Thyroid gland (tissue), 4 donors: ENCODE results near the gene NAGA. TPM values are rescaled to one million over a fixed set of nuclear protein-coding genes. Genes with fewer than 3 reads are reported as not detected.
"Not testable (repeated sequence)": the region's sequence is repeated elsewhere in the genome, so short reads cannot be mapped to it uniquely, and the experiment has no call there.

Experiments
- DNase-seq, 2 donors: peaks; one replicate each; pipeline ENCODE4 v3.0.0-alpha.2; 2019
- H3K27ac ChIP-seq, 3 donors: fragments of 200-600 bp; sonication (generic); 1 replicate in 2 of 3; 2 replicates in 1 of 3; pipeline ENCODE4 v1.5.1; 2016 to 2019; ENCODE audit warnings: mild to moderate bottlenecking in 1 of 3, moderate library complexity in 1 of 3
- H3K27me3 ChIP-seq: fragments of 200-600 bp; sonication (generic); one replicate; pipeline ENCODE4 v1.5.1; 2019
- H3K36me3 ChIP-seq, 2 donors: fragments of 200-600 bp; sonication (generic); one replicate each; pipeline ENCODE4 v1.5.1; 2016 to 2019
- H3K4me1 ChIP-seq, 2 donors: fragments of 200-600 bp; sonication (generic); one replicate each; pipeline ENCODE4 v1.5.1; 2017 to 2019
- H3K4me3 ChIP-seq, 3 donors: fragments of 200-600 bp; sonication (generic); replicated peaks in 1 of 3; 1 replicate in 2 of 3; 2 replicates in 1 of 3; pipeline ENCODE4 v1.5.1; 2016; ENCODE audit warnings: mild to moderate bottlenecking in 1 of 3
- H3K9me3 ChIP-seq: fragments of 200-600 bp; sonication (generic); one replicate; pipeline ENCODE4 v1.5.1; 2017
- CTCF ChIP-seq, 6 experiments: fragments of 200-600 bp in 3 of 6; fragments of 450-650 bp in 3 of 6; sonication (generic) in 3 of 6; IDR thresholded peaks; one replicate each; pipeline ENCODE4 v1.5.1; 2016 to 2019; ENCODE audit warnings: antibody characterized with exemption in 6 of 6, mild to moderate bottlenecking in 2 of 6, inconsistent platforms in 1 of 6, moderate library complexity in 1 of 6
- POLR2A ChIP-seq, 2 donors: fragments of 450-650 bp; IDR thresholded peaks; one replicate each; pipeline ENCODE4 v1.6.1; 2017; ENCODE audit warnings: antibody characterized with exemption in 2 of 2, mild to moderate bottlenecking in 2 of 2, moderate library complexity in 1 of 2
- WGBS, 2 donors: methylation state at CpG; one replicate each; pipeline ENCODE4 v1.1.5; 2017; 5-methylcytosine and 5-hydroxymethylcytosine counted together
- intact Hi-C: fragments of 100-400 bp; cut with DNase I; formaldehyde crosslinking; loops from one replicate; pipeline ENCODE4 v1.15.1; 2023
- total RNA-seq, 4 donors: library from RNA; depleted of rRNA; stranded (reverse); fragments of >200 nt; gene quantifications; one replicate each; pipeline ENCODE4 v1.2.3, GENCODE V29; 2016

NAGA gene
- total RNA-seq, result 10 to 100 TPM; 36.8 to 40.9 (median 38.0) TPM

- Histone ChIP-seq H3K9me3 (no peaks in the 10 kb centered on the region), H3K36me3 (peaks cover 0 to 8% of the 10 kb centered on the region in 2 donors), H3K27me3 (no peaks in the 10 kb centered on the region), H3K4me3 (peak within 1 kb of the TSS; percentile 11 to 42 (median 35)), H3K4me1 (peaks cover 25 to 31% of the 10 kb centered on the region in 2 donors), H3K27ac (peak within 1 kb of the TSS; percentile 56 to 84 (median 69))
- intact Hi-C loops, result loop anchor here (10.0 kb wide), 1 partner anchor 116 kb away; the partner anchor contains the start of gene SMIM45
- peak; percentile 97 to 98 for DNase-seq
- 2 to 3% methylated on average over 22 to 23 of the region's 56 CpGs for WGBS, 2 donors
- TF ChIP-seq CTCF (IDR thresholded peaks at IDR 0.05) (no peak), POLR2A (IDR thresholded peaks at IDR 0.05) (peak in 1 of 2 donors; percentile 90)
Observed at GRCh38 chr22:42070517-42071422, at the start of gene NAGA. Gene NAGA (minus strand): TSS chr22:42070812. CDS start chr22:42070297, 515 bp downstream.

- Histone ChIP-seq H3K27ac (peak overlapping the region in 1 of 3 donors; percentile 6), H3K36me3 (no peaks in the 10 kb centered on the region), H3K9me3 (no peaks in the 10 kb centered on the region), H3K27me3 (no peaks in the 10 kb centered on the region), H3K4me1 (peaks cover 0 to 9% of the 10 kb centered on the region in 2 donors), H3K4me3 (no peak overlapping the region)
- peak; percentile 83 to 86 for DNase-seq
- intact Hi-C loops, result no loop called here
- peak in 1 of 6 experiments; percentile 8 for TF ChIP-seq CTCF (IDR thresholded peaks at IDR 0.05)
- TF ChIP-seq POLR2A (IDR thresholded peaks at IDR 0.05), result no peak
- 57 to 66% methylated on average over 4 of the region's 4 CpGs for WGBS, 2 donors
Observed at GRCh38 chr22:42116848-42117424, 46.3 kb upstream of the NAGA start.

GRCh38 chr22:42115420-42115830 lies 44.8 kb upstream of the NAGA start:
- WGBS, 2 donors, result 78 to 89% methylated on average over 6 of the region's 6 CpGs
- H3K27me3 ChIP-seq, H3K4me1 ChIP-seq, H3K9me3 ChIP-seq, H3K36me3 ChIP-seq, H3K4me3 ChIP-seq, H3K27ac ChIP-seq, DNase-seq, intact Hi-C loops: not testable (repeated sequence)

GRCh38 chr22:42114721-42115120 lies 44.1 kb upstream of the NAGA start:
- peaks cover 0 to 9% of the 10 kb centered on the region in 2 donors for H3K4me1 ChIP-seq
- intact Hi-C loops, result no loop called here
- WGBS, 2 donors, result 96 to 97% methylated on average over 7 of the region's 7 CpGs
- no peaks in the 10 kb centered on the region for H3K27me3 ChIP-seq
- TF ChIP-seq CTCF (IDR thresholded peaks at IDR 0.05) (peak in 2 of 6 experiments; percentile 18 to 28), POLR2A (IDR thresholded peaks at IDR 0.05) (no peak)
- DNase-seq, result no peak
- H3K36me3 ChIP-seq, result no peaks in the 10 kb centered on the region
- no peaks in the 10 kb centered on the region for H3K9me3 ChIP-seq
- H3K4me3 ChIP-seq, result no peak overlapping the region
- no peak overlapping the region for H3K27ac ChIP-seq

GRCh38 chr22:42112793-42113192 lies 42.2 kb upstream of the NAGA start:
- intact Hi-C loops, H3K4me1 ChIP-seq, H3K4me3 ChIP-seq, DNase-seq, H3K27ac ChIP-seq, H3K36me3 ChIP-seq, H3K9me3 ChIP-seq, H3K27me3 ChIP-seq: not testable (repeated sequence)
- 31 to 33% methylated on average over 2 to 4 of the region's 4 CpGs for WGBS, 2 donors

GRCh38 chr22:42111798-42112197 lies 41.2 kb upstream of the NAGA start:
- no peak overlapping the region for H3K4me3 ChIP-seq
- WGBS, 2 donors, result 85% methylated on average over 4 of the region's 4 CpGs
- no peaks in the 10 kb centered on the region for H3K9me3 ChIP-seq
- no peaks in the 10 kb centered on the region for H3K27me3 ChIP-seq
- H3K36me3 ChIP-seq, result no peaks in the 10 kb centered on the region
- H3K4me1 ChIP-seq, result peaks cover 0 to 5% of the 10 kb centered on the region in 2 donors
- no peak overlapping the region for H3K27ac ChIP-seq
- DNase-seq, result no peak
- intact Hi-C loops, result no loop called here
- TF ChIP-seq POLR2A (IDR thresholded peaks at IDR 0.05) (no peak), CTCF (IDR thresholded peaks at IDR 0.05) (no peak)
